ENCODE results near the gene FBXO36.

GRCh38 chr2:229900012-229900411 is 22.3 kb upstream of the FBXO36 start:
- no peak for TF ChIP-seq POLR2A (IDR thresholded peaks at IDR 0.05)
- no peak for TF ChIP-seq CTCF (IDR thresholded peaks at IDR 0.05 in 4 of 5, conservative IDR thresholded peaks at IDR 0.05 in 1 of 5)

Data from gastrocnemius medialis (tissue), 4 donors.